Loucy (cell line): ENCODE data around the gene MMP20.

Experiments
- H2AFZ ChIP-seq: fragments of 200-600 bp; sonication (generic); 2 replicates; pipeline ENCODE4 v1.6.0; 2016; ENCODE audit warnings: antibody characterized with exemption, mild to moderate bottlenecking, low read length, moderate library complexity
- H3F3A ChIP-seq: fragments of 200-600 bp; 2 replicates; pipeline ENCODE4 v1.6.0; 2016; ENCODE audit warnings: antibody characterized with exemption, low read depth, mild to moderate bottlenecking
- H3K27me3 ChIP-seq: fragments of 200-600 bp; sonication (generic); 2 replicates; pipeline ENCODE4 v1.6.1; 2014; ENCODE audit warnings: low read length, mild to moderate bottlenecking; ENCODE audit not compliant: insufficient read depth, poor library complexity, severe bottlenecking
- H3K36me3 ChIP-seq: fragments of 200-600 bp; sonication (generic); 2 replicates; pipeline ENCODE4 v1.6.1; 2016; ENCODE audit warnings: low read length; ENCODE audit not compliant: insufficient read depth
- H3K4me1 ChIP-seq: fragments of 200-600 bp; sonication (generic); 2 replicates; pipeline ENCODE4 v1.5.1; 2014; ENCODE audit warnings: low read length, mild to moderate bottlenecking; ENCODE audit not compliant: insufficient read depth, poor library complexity, severe bottlenecking
- H3K4me2 ChIP-seq: fragments of 200-600 bp; sonication (generic); 2 replicates; pipeline ENCODE4 v1.6.0; 2014; ENCODE audit warnings: antibody characterized with exemption, low read length, low read depth, mild to moderate bottlenecking; ENCODE audit not compliant: poor library complexity, severe bottlenecking
- H3K4me3 ChIP-seq: fragments of 200-600 bp; sonication (generic); 2 replicates; pipeline ENCODE4 v1.5.1; 2014; ENCODE audit warnings: low read length, mild to moderate bottlenecking, mixed read lengths; ENCODE audit not compliant: poor library complexity, severe bottlenecking
- H3K79me2 ChIP-seq: fragments of 200-600 bp; sonication (generic); 2 replicates; pipeline ENCODE4 v1.6.1; 2014; ENCODE audit warnings: low read length; ENCODE audit not compliant: insufficient read depth
- H3K9ac ChIP-seq: fragments of 200-600 bp; sonication (generic); 2 replicates; pipeline ENCODE4 v1.6.0; 2014; ENCODE audit warnings: mild to moderate bottlenecking, low read depth, low read length, moderate library complexity; ENCODE audit not compliant: poor library complexity, severe bottlenecking
- H3K9me2 ChIP-seq: fragments of 200-600 bp; sonication (generic); replicated peaks from 2 replicates; pipeline ENCODE4 v1.6.1; 2016; ENCODE audit warnings: low read depth, low read length, mixed read lengths
- H3K9me3 ChIP-seq: fragments of 200-600 bp; sonication (generic); 2 replicates; pipeline ENCODE4 v1.6.1; 2014; ENCODE audit warnings: mild to moderate bottlenecking, antibody characterized with exemption, low read length, low read depth; ENCODE audit not compliant: insufficient read depth
- H4K20me1 ChIP-seq: fragments of 200-600 bp; sonication (generic); 2 replicates; pipeline ENCODE4 v1.6.0; 2014; ENCODE audit warnings: antibody characterized with exemption, low read length, mild to moderate bottlenecking; ENCODE audit not compliant: insufficient read depth, poor library complexity, severe bottlenecking
- CTCF ChIP-seq: fragments of 200-600 bp; sonication (generic); conservative IDR thresholded peaks from 2 replicates; pipeline ENCODE4 v1.5.1; 2014; ENCODE audit warnings: mild to moderate bottlenecking, antibody characterized with exemption, low read length
- EZH2phosphoT487 ChIP-seq: fragments of 200-600 bp; IDR thresholded peaks from 2 replicates; pipeline ENCODE4 v1.6.1; 2018; ENCODE audit warnings: antibody characterized with exemption, mild to moderate bottlenecking, moderate library complexity, borderline replicate concordance

The MMP20 gene

GRCh38 chr11:102589047-102589459, 36.1 kb downstream of the MMP20 start:
- Histone ChIP-seq H3K9ac (no peak overlapping the region), H3K4me3 (no peak overlapping the region), H3K36me3 (no peaks in the 10 kb centered on the region), H3K4me1 (peaks cover 23% of the 10 kb centered on the region), H3K9me3 (peaks cover 12% of the 10 kb centered on the region; the same call in 1 of the 2 replicates), H3F3A (no peaks in the 10 kb centered on the region), H2AFZ (peak overlapping the region; percentile 47), H3K27me3 (no peaks in the 10 kb centered on the region), H4K20me1 (no peaks in the 10 kb centered on the region), H3K9me2 (no peaks in the 10 kb centered on the region), H3K79me2 (no peaks in the 10 kb centered on the region), H3K4me2 (no peak overlapping the region)
- TF ChIP-seq EZH2phosphoT487 (no peak), CTCF (no peak)

GRCh38 chr11:102587722-102588121, 37.4 kb downstream of the MMP20 start:
- no peak for TF ChIP-seq EZH2phosphoT487
- no peak for TF ChIP-seq CTCF
- Histone ChIP-seq H3K36me3 (no peaks in the 10 kb centered on the region), H3K4me1 (peaks cover 32% of the 10 kb centered on the region), H3K9me3 (peaks cover 12% of the 10 kb centered on the region; the same call in 1 of the 2 replicates), H4K20me1 (no peaks in the 10 kb centered on the region), H3K9me2 (no peaks in the 10 kb centered on the region), H3K27me3 (no peaks in the 10 kb centered on the region), H3K4me2 (no peak overlapping the region), H3F3A (no peaks in the 10 kb centered on the region), H3K9ac (no peak overlapping the region), H3K79me2 (no peaks in the 10 kb centered on the region), H2AFZ (no peak overlapping the region), H3K4me3 (no peak overlapping the region)

GRCh38 chr11:102583141-102583873, 41.8 kb downstream of the MMP20 start:
- Histone ChIP-seq H3K4me3 (no peak overlapping the region), H3K36me3 (no peaks in the 10 kb centered on the region), H3K4me1 (peaks cover 26% of the 10 kb centered on the region), H3F3A (no peaks in the 10 kb centered on the region), H3K79me2 (no peaks in the 10 kb centered on the region), H3K9ac (no peak overlapping the region), H3K9me2 (no peaks in the 10 kb centered on the region), H3K27me3 (no peaks in the 10 kb centered on the region), H4K20me1 (no peaks in the 10 kb centered on the region), H3K9me3 (peaks cover 12% of the 10 kb centered on the region; the same call in 1 of the 2 replicates), H2AFZ (peak overlapping the region; percentile 13; the same call in 1 of the 2 replicates), H3K4me2 (peak overlapping the region; percentile 24)
- no peak for TF ChIP-seq CTCF
- TF ChIP-seq EZH2phosphoT487, result no peak
